H1 (cell line): Measurements from ENCODE around the gene LMAN1. TPM values are rescaled to one million over a fixed set of nuclear protein-coding genes. Genes with fewer than 3 reads are reported as not detected.

Source experiments
- CTCF ChIA-PET: fragments of 300-600 bp; sonication (Branson Sonifier 250); formaldehyde crosslinking; loops from one replicate; lab custom pipeline; 2021; ENCODE audit not compliant: partially characterized antibody; lab: Charles Lee
- POLR2A ChIA-PET: fragments of 300-600 bp; sonication (Branson Sonifier 250); formaldehyde crosslinking; loops from one replicate; lab custom pipeline; 2021; ENCODE audit warnings: inconsistent platforms; ENCODE audit not compliant: partially characterized antibody; lab: Charles Lee
- DNase-seq, 2 experiments: peaks; one replicate each; pipeline versions ENCODE4 v3.0.0 to v3.0.0-alpha.2; 2010 to 2022; ENCODE audit warnings: low spot score in 2 of 2, low read depth in 1 of 2, mixed read lengths in 1 of 2
- FAIRE-seq: peaks from 2 replicates; lab custom pipeline; 2011; peaks lifted over from hg19 to GRCh38; lab: Jason Lieb, UNC
- H2AFZ ChIP-seq: 2 replicates; pipeline ENCODE4 v1.8.1; 2012; ENCODE audit warnings: low read length, inconsistent platforms
- H2AK5ac ChIP-seq: 2 replicates; pipeline ENCODE4 v1.6.1; 2013; ENCODE audit warnings: low read depth, low read length
- H2BK120ac ChIP-seq: replicated peaks from 2 replicates; pipeline ENCODE3; 2013; ENCODE audit warnings: low read depth, low read length, inconsistent platforms
- H2BK12ac ChIP-seq: 2 replicates; pipeline ENCODE4 v1.6.1; 2013; ENCODE audit warnings: low read depth, low read length
- H2BK15ac ChIP-seq: 2 replicates; pipeline ENCODE4 v1.6.1; 2013; ENCODE audit warnings: low read length
- H2BK20ac ChIP-seq: 2 replicates; pipeline ENCODE4 v1.6.1; 2013; ENCODE audit warnings: low read length
- H2BK5ac ChIP-seq: 2 replicates; pipeline ENCODE4 v1.6.1; 2013; ENCODE audit warnings: low read depth, low read length
- H3K14ac ChIP-seq: 2 replicates; pipeline ENCODE4 v1.6.1; 2013; ENCODE audit warnings: inconsistent platforms; ENCODE audit not compliant: insufficient read length
- H3K18ac ChIP-seq: 2 replicates; pipeline ENCODE4 v1.6.1; 2013; ENCODE audit warnings: low read length; ENCODE audit errors: extremely low read depth
- H3K23ac ChIP-seq: 2 replicates; pipeline ENCODE4 v1.6.1; 2013; ENCODE audit warnings: inconsistent platforms; ENCODE audit not compliant: insufficient read length
- H3K23me2 ChIP-seq: 2 replicates; pipeline ENCODE4 v1.6.1; 2013; ENCODE audit warnings: low read depth, low read length
- H3K27ac ChIP-seq: 2 replicates; pipeline ENCODE4 v1.6.1; 2011; ENCODE audit warnings: low read depth, low read length, inconsistent platforms
- H3K27me3 ChIP-seq, 4 experiments: replicated peaks in 1 of 4; 1 replicate in 1 of 4; 2 replicates in 3 of 4; pipeline versions ENCODE4 v1.6.1 to v1.8.1; 2011 to 2013; ENCODE audit warnings: low read length in 3 of 4, mild to moderate bottlenecking in 3 of 4, inconsistent platforms in 2 of 4, mixed read lengths in 2 of 4, moderate library complexity in 1 of 4; ENCODE audit not compliant: control insufficient read depth in 3 of 4, insufficient read depth in 3 of 4; ENCODE audit errors: extremely low read depth in 1 of 4
- H3K36me3 ChIP-seq, 4 experiments: 2 replicates each; pipeline versions ENCODE4 v1.6.1 to v1.8.1; 2011 to 2013; ENCODE audit warnings: mild to moderate bottlenecking in 4 of 4, low read length in 3 of 4, moderate library complexity in 2 of 4, control low read depth in 1 of 4, inconsistent platforms in 1 of 4; ENCODE audit not compliant: insufficient read depth in 4 of 4, control insufficient read depth in 2 of 4
- H3K4ac ChIP-seq: replicated peaks from 2 replicates; pipeline ENCODE3; 2013; ENCODE audit warnings: low read length, low read depth, mixed read lengths, inconsistent platforms; ENCODE audit not compliant: insufficient read length
- H3K4me1 ChIP-seq, 4 experiments: replicated peaks in 1 of 4; 1 replicate in 1 of 4; 2 replicates in 3 of 4; pipeline versions ENCODE4 v1.6.1 to v1.8.1; 2011 to 2013; ENCODE audit warnings: low read length in 3 of 4, inconsistent platforms in 2 of 4, mixed read lengths in 1 of 4; ENCODE audit not compliant: insufficient read depth in 4 of 4, control insufficient read depth in 3 of 4
- H3K4me2 ChIP-seq, 2 experiments: 2 replicates each; pipeline versions ENCODE4 v1.6.1 to v1.8.1; 2011 to 2013; ENCODE audit warnings: low read depth in 2 of 2, low read length in 2 of 2, control low read depth in 1 of 2, inconsistent platforms in 1 of 2, mild to moderate bottlenecking in 1 of 2; ENCODE audit not compliant: insufficient read depth in 1 of 2
- H3K4me3 ChIP-seq, 4 experiments: fragments of 200-600, 300-600 bp in 1 of 4; sonication (generic), shearing (Covaris generic), sonication (Bioruptor Twin) in 1 of 4; 2 replicates each; pipeline versions ENCODE4 v1.5.1 to v1.8.1; 2011 to 2016; ENCODE audit warnings: low read length in 4 of 4, low read depth in 3 of 4, control low read depth in 2 of 4, inconsistent platforms in 2 of 4, mild to moderate bottlenecking in 2 of 4, mixed read lengths in 1 of 4, moderate library complexity in 1 of 4; ENCODE audit not compliant: insufficient read depth in 2 of 4; ENCODE audit errors: extremely low read depth in 1 of 4
- H3K56ac ChIP-seq: replicated peaks from 2 replicates; pipeline ENCODE3; 2013; ENCODE audit warnings: low read depth, mild to moderate bottlenecking, mixed read lengths, low read length, inconsistent platforms; ENCODE audit not compliant: insufficient read length
- H3K79me1 ChIP-seq: 2 replicates; pipeline ENCODE4 v1.6.1; 2013; ENCODE audit warnings: low read depth, low read length, control low read depth
- H3K79me2 ChIP-seq, 2 experiments: 2 replicates each; pipeline versions ENCODE4 v1.6.1 to v1.8.1; 2012 to 2013; ENCODE audit warnings: low read length in 2 of 2, mild to moderate bottlenecking in 2 of 2, inconsistent platforms in 1 of 2; ENCODE audit not compliant: insufficient read depth in 2 of 2, control insufficient read depth in 1 of 2
- H3K9ac ChIP-seq, 4 experiments: replicated peaks in 1 of 4; 1 replicate in 1 of 4; 2 replicates in 3 of 4; pipeline versions ENCODE4 v1.6.1 to v1.8.1; 2011 to 2013; ENCODE audit warnings: low read depth in 3 of 4, low read length in 3 of 4, control low read depth in 2 of 4, mild to moderate bottlenecking in 2 of 4, moderate library complexity in 2 of 4, inconsistent platforms in 1 of 4; ENCODE audit errors: extremely low read depth in 1 of 4
- H3K9me3 ChIP-seq, 2 experiments: 2 replicates each; pipeline versions ENCODE4 v1.6.1 to v1.8.1; 2012 to 2013; ENCODE audit warnings: mild to moderate bottlenecking in 2 of 2, moderate library complexity in 2 of 2, control low read depth in 1 of 2, inconsistent platforms in 1 of 2, low read depth in 1 of 2, low read length in 1 of 2, mixed read lengths in 1 of 2; ENCODE audit not compliant: insufficient read depth in 2 of 2
- H4K20me1 ChIP-seq, 2 experiments: replicated peaks in 1 of 2; 2 replicates each; pipeline versions ENCODE3 to v1.8.1; 2011 to 2013; ENCODE audit warnings: inconsistent platforms in 2 of 2, low read length in 2 of 2, mild to moderate bottlenecking in 1 of 2; ENCODE audit not compliant: insufficient read depth in 2 of 2, control insufficient read depth in 1 of 2
- H4K5ac ChIP-seq: 2 replicates; pipeline ENCODE4 v1.6.1; 2013; ENCODE audit warnings: low read length, low read depth, mixed read lengths, inconsistent platforms; ENCODE audit not compliant: insufficient read length
- H4K8ac ChIP-seq: 2 replicates; pipeline ENCODE4 v1.8.0; 2013; ENCODE audit warnings: mild to moderate bottlenecking, moderate library complexity, low read length, inconsistent platforms; ENCODE audit not compliant: insufficient read depth; ENCODE audit errors: extremely low read depth
- H4K91ac ChIP-seq: replicated peaks from 2 replicates; pipeline ENCODE3; 2013; ENCODE audit warnings: low read length, mixed read lengths, inconsistent platforms; ENCODE audit not compliant: insufficient read length
- BRCA1 ChIP-seq: IDR thresholded peaks from 2 replicates; pipeline ENCODE4 v1.6.1; 2012; ENCODE audit warnings: low read depth, low read length, improper control_type of control experiment
- CBX8 ChIP-seq: fragments of 300-800, 300-1000 bp; sonication (generic); IDR thresholded peaks from 2 replicates; pipeline ENCODE4 v1.7.1; 2016; ENCODE audit warnings: low read depth, low read length, borderline replicate concordance
- CEBPB ChIP-seq: IDR thresholded peaks from 2 replicates; pipeline ENCODE4 v1.6.1; 2012; ENCODE audit warnings: low read depth, low read length
- E2F6 ChIP-seq: IDR thresholded peaks from 2 replicates; pipeline ENCODE4 v1.6.1; 2012; ENCODE audit warnings: inconsistent platforms
- FOSL1 ChIP-seq: IDR thresholded peaks from 2 replicates; pipeline ENCODE4 v1.6.1; 2011; ENCODE audit warnings: mild to moderate bottlenecking, low read depth, low read length, moderate library complexity; ENCODE audit not compliant: insufficient read depth
- GABPA ChIP-seq: IDR thresholded peaks from 2 replicates; pipeline ENCODE4 v1.6.1; 2011; ENCODE audit warnings: mild to moderate bottlenecking, low read length, moderate library complexity, borderline replicate concordance; ENCODE audit not compliant: insufficient read depth
- HDAC6 ChIP-seq: IDR thresholded peaks from one replicate; pipeline ENCODE4 v1.7.1; 2012; ENCODE audit warnings: low read depth, mild to moderate bottlenecking, inconsistent platforms, low read length, moderate library complexity
- MAFK ChIP-seq: IDR thresholded peaks from 2 replicates; pipeline ENCODE4 v1.6.1; 2012; ENCODE audit warnings: low read depth, mild to moderate bottlenecking, improper control_type of control experiment, low read length
- POLR2A ChIP-seq, 2 experiments: IDR thresholded peaks; 1 replicate in 1 of 2; 2 replicates in 1 of 2; pipeline ENCODE4 v1.6.1; 2011; ENCODE audit warnings: low read depth in 2 of 2, low read length in 2 of 2, mild to moderate bottlenecking in 2 of 2; ENCODE audit errors: control extremely low read depth in 1 of 2
- POLR2AphosphoS5 ChIP-seq: IDR thresholded peaks from 2 replicates; pipeline ENCODE4 v1.6.1; 2011; ENCODE audit warnings: low read depth, low read length
- SIRT6 ChIP-seq: IDR thresholded peaks from one replicate; pipeline ENCODE4 v1.7.1; 2012; ENCODE audit warnings: low read length, inconsistent platforms
- SP1 ChIP-seq: IDR thresholded peaks from 2 replicates; pipeline ENCODE4 v1.6.1; 2011; ENCODE audit warnings: low read depth, low read length
- SP2 ChIP-seq: IDR thresholded peaks from 2 replicates; pipeline ENCODE4 v1.6.1; 2012; ENCODE audit warnings: mild to moderate bottlenecking, low read length, inconsistent platforms
- TCF12 ChIP-seq: IDR thresholded peaks from 2 replicates; pipeline ENCODE4 v1.6.1; 2011; ENCODE audit warnings: low read depth, mild to moderate bottlenecking, low read length
- ZNF274 ChIP-seq: IDR thresholded peaks from 2 replicates; pipeline ENCODE4 v1.7.0; 2012; ENCODE audit warnings: low read length, borderline replicate concordance; ENCODE audit errors: extremely low read depth
- WGBS, 2 experiments: shearing (Covaris generic) in 1 of 2; methylation state at CpG; one replicate each; pipeline versions ENCODE4 v1.1.6 to v1.1.7; 2013 to 2015; ENCODE audit warnings: low lambda C conversion rate in 2 of 2, mixed read lengths in 2 of 2, inconsistent platforms in 1 of 2, low coverage in 1 of 2, missing lambda C conversion rate in 1 of 2; ENCODE audit not compliant: insufficient replicate concordance in 2 of 2, insufficient coverage in 1 of 2, insufficient read length in 1 of 2; ENCODE audit errors: extremely low coverage in 1 of 2, missing lambda C conversion rate in 1 of 2; 5-methylcytosine and 5-hydroxymethylcytosine counted together
- polyA plus RNA-seq, 7 experiments: library from polyadenylated mRNA; depleted of rRNA in 3 of 7; stranded (reverse) in 5 of 7; unstranded in 2 of 7; fragments of >200 nt in 5 of 7; fragments of 200-250 nt in 2 of 7; gene quantifications; 1 replicate in 5 of 7; 2 replicates in 1 of 7; 4 replicates in 1 of 7; pipeline versions ENCODE4 v1.2.1 to v1.2.3, GENCODE V29; 2011 to 2013; ENCODE audit warnings: missing spikeins in 2 of 7, mixed read lengths in 2 of 7
- total RNA-seq: library from RNA; stranded (reverse); fragmentation: NEBNext Ultra II Directional; extraction: Animal tissue kit (Norgen Biotek cat#: 25700); gene quantifications from 2 replicates; pipeline ENCODE4 v1.2.1, GENCODE V29; 2021

LMAN1 gene
- total and polyA plus RNA-seq, 2 of the 8 experiments (the other 6 are each of a cell fraction or from before 2014, with no cell fraction given) = 20.3 to 73.6 TPM

- Histone ChIP-seq H3K79me1 (no peaks in the 10 kb centered on the region), H4K20me1 (no peaks in the 10 kb centered on the region), H3K4ac (no peak overlapping the region), H2BK5ac (no peak overlapping the region), H3K36me3 (no peaks in the 10 kb centered on the region), H3K4me3 (no peak overlapping the region), H2BK15ac (no peak overlapping the region), H2BK20ac (no peak overlapping the region), H3K27ac (no peak overlapping the region), H3K9me3 (no peaks in the 10 kb centered on the region), H4K8ac (no peak overlapping the region), H4K5ac (no peak overlapping the region), H3K18ac (no peak overlapping the region), H3K56ac (no peak overlapping the region), H3K27me3 (peaks cover 0 to 16% (median 4%) of the 10 kb centered on the region in 4 experiments; a peak in 5 of 7 replicates), H2BK120ac (no peak overlapping the region), H2BK12ac (no peak overlapping the region), H3K9ac (no peak overlapping the region), H3K4me2 (no peak overlapping the region), H4K91ac (no peak overlapping the region), H2AFZ (no peak overlapping the region), H2AK5ac (no peak overlapping the region), H3K23me2 (no peaks in the 10 kb centered on the region), H3K23ac (no peak overlapping the region), H3K14ac (no peak overlapping the region), H3K4me1 (peaks cover 0 to 3% (median 2%) of the 10 kb centered on the region in 4 experiments; a peak in 2 of 7 replicates), H3K79me2 (no peaks in the 10 kb centered on the region)
- no peak for DNase-seq
- CTCF ChIA-PET = interaction anchor here (0.8 to 8.9 kb wide), 8 partner anchors 10 to 83 kb away, joined by 3 to 64 read pairs (median 4); partner anchors contain the start of gene LMAN1
- FAIRE-seq = no peak
- WGBS, 2 experiments = 72% methylated on average over 6 of the region's 6 CpGs; no CpG with 5 or more reads in 1 of the 2 experiments
- POLR2A ChIA-PET = interaction anchor here (1.1 to 1.3 kb wide), 2 partner anchors 15 to 18 kb away, joined by 3 to 6 read pairs; no protein-coding TSS in a partner anchor
- TF ChIP-seq SP1 (no peak), HDAC6 (no peak), SIRT6 (no peak), CEBPB (no peak), CBX8 (no peak), POLR2AphosphoS5 (no peak), ZNF274 (no peak), FOSL1 (no peak), TCF12 (no peak), SP2 (no peak), MAFK (no peak), GABPA (no peak), POLR2A (IDR thresholded peaks at IDR 0.05; ENCODE audit: control extremely low read depth in 1 of 2, low read depth in 2 of 2, low read length in 2 of 2) (no peak), BRCA1 (no peak), E2F6 (no peak)
Observed at GRCh38 chr18:59383851-59384250, 24.8 kb upstream of the LMAN1 start.
